Measurements from ENCODE around the gene CFAP90.

Gene CFAP90

DNA sequence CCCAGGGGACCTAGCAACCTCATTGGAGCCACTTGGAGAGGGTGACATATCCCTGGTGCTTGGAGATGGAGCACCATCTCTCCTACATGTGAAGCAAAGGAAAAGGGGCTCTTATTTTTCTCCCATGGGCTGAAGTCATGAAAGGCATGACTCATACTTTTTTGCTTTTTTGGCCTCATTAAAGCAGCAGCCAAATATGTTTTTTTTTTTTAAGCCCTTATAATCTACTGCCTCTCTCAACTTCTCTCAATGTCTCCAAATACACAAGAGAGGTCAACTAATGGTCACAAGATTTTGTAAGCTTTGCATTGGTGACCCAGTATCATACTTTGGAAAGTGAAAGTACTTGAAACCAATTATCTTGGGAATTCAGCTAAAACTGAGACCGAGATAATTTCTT lies 1.6 kb upstream of the CFAP90 start:
- Mint-ChIP-seq H3K4me3 (no peak overlapping the region), H3K27me3 (ENCODE audit: low read depth) (peaks cover 35% of the 10 kb centered on the region), H3K27ac (no peak overlapping the region), H3K9me3 (peaks cover 8% of the 10 kb centered on the region), H3K36me3 (ENCODE audit: low read depth) (no peaks in the 10 kb centered on the region), H3K4me1 (ENCODE audit: low read depth) (peaks cover 20% of the 10 kb centered on the region)

DNA sequence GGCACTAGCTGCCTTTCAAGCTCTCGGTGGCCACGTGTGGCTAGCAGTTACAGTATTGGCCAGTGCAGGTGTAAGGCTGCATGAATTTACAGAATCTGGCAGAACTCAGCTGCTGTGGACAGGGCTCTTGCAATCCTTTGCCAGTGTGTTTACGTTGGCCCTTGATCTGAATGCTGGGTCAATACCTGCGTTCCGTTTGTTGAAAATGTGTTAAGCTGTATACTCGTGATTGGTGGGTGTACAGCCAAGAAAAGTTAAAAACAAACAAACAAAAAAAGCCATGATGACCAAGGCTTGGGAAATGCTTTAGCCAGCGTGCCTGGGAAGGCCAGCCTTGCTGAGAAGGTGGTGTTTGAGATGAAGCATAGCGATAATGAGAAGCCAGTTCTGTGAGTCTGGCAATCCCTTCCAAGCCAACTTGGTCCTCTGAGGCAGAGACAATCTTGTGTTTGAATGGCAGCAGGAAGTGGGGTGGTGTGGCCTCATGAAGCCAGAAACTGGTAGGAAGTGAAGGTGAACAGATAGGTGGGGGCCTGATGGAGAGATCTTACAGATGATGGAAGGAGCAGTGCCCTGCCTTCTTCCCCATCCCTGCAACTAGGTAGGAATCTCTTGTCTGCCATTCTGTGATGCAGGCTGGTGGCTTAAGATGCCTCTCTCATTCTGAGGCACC lies 820 bp upstream of the CFAP90 start:
- Mint-ChIP-seq H3K27me3 (ENCODE audit: low read depth) (peaks cover 42% of the 10 kb centered on the region), H3K27ac (no peak overlapping the region)

DNA sequence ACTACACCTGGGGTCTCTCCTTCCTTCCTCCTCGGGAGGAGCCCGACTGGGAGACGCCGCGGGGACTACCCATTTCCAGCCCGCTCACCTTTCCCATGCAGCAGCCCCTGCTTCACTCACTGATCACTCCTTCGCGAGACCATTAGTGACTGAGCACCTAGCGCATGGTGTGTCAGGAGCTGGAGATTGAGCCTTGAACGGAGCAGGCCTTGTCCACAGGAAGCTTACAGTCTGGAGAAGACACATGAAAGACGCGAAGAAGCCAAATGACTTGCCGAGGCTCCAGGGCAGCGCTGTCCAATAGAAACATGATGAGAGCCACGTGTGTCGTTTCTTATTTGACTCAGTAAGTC lies 283 bp upstream of the CFAP90 start:
- peak overlapping the region; percentile 79 for H3K4me3 Mint-ChIP-seq
- peaks cover 14% of the 10 kb centered on the region for H3K4me1 Mint-ChIP-seq (ENCODE audit: low read depth)
- H3K9me3 Mint-ChIP-seq = peaks cover 8% of the 10 kb centered on the region
- no peak overlapping the region for H3K27ac Mint-ChIP-seq
- H3K36me3 Mint-ChIP-seq (ENCODE audit: low read depth) = no peaks in the 10 kb centered on the region
- H3K27me3 Mint-ChIP-seq (ENCODE audit: low read depth) = peaks cover 47% of the 10 kb centered on the region

More for the DNA sequence above, 820 bp upstream of the CFAP90 start:
- no peaks in the 10 kb centered on the region for H3K36me3 Mint-ChIP-seq (ENCODE audit: low read depth)
- peaks cover 15% of the 10 kb centered on the region for H3K4me1 Mint-ChIP-seq (ENCODE audit: low read depth)
- H3K4me3 Mint-ChIP-seq = peak overlapping the region; percentile 19
- H3K9me3 Mint-ChIP-seq = peaks cover 8% of the 10 kb centered on the region

DNA sequence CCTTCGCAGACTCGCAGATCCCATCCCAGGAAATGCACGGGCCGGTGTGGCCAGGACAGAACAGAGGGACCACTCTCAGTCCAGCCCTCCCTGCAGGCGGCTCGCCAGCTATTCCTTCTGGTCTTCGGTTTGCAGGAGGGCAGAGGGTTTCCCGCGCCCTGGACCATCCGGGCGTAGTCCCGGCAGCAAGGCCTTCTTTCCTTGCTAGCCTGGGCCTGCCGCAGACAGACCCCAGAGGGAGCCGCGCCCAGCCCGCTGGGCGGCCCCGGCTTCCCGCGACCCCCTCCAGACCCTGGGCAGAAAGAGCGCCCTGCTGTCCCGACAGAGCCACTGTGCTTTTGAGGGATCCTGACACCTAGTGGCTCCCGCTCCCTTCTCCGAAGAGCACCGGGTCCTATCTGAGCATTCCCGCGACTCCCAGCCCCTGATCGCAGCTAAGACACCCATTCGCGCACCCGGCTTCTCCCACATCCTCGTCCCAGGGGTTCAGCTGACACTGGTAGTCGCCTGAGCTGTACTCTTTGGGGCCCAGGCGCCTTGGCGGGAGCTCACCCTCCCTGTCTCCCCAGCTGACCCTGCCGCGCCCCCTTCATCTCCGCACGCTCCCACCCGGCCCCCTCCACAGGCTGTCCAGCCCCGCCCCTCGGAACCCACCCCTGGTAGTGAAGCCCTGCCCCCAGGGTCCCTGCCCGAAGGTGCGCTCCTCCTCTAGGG lies 1.1 kb downstream of the CFAP90 start:
- peak overlapping the region; percentile 74 for H3K4me3 Mint-ChIP-seq
- H3K9me3 Mint-ChIP-seq = peaks cover 8% of the 10 kb centered on the region
- H3K36me3 Mint-ChIP-seq (ENCODE audit: low read depth) = no peaks in the 10 kb centered on the region
- H3K27me3 Mint-ChIP-seq (ENCODE audit: low read depth) = peaks cover 51% of the 10 kb centered on the region
- peaks cover 14% of the 10 kb centered on the region for H3K4me1 Mint-ChIP-seq (ENCODE audit: low read depth)
- H3K27ac Mint-ChIP-seq = no peak overlapping the region

DNA sequence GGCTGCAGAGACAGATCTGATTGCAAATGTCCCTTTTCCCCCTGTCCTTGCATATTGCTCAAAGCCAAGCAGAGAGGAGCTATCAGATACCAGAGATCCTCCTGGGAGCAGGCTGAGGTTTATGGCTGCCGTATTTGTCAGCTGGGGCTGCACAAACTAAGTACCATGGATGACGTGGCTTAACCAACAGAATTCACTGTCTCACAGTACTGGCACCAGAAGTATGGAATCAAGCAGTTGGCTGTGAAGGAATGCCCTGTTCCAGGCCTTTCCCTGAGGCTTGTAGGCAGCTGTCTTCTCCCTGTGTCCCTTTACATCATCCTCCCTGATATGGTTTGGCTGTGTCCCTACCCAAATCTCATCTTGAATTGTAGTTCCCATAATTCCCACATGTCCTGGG lies 2.6 kb downstream of the CFAP90 start:
- Mint-ChIP-seq H3K27me3 (ENCODE audit: low read depth) (peaks cover 59% of the 10 kb centered on the region), H3K36me3 (ENCODE audit: low read depth) (no peaks in the 10 kb centered on the region), H3K27ac (no peak overlapping the region), H3K4me1 (ENCODE audit: low read depth) (peaks cover 14% of the 10 kb centered on the region), H3K4me3 (no peak overlapping the region), H3K9me3 (peaks cover 8% of the 10 kb centered on the region)

DNA sequence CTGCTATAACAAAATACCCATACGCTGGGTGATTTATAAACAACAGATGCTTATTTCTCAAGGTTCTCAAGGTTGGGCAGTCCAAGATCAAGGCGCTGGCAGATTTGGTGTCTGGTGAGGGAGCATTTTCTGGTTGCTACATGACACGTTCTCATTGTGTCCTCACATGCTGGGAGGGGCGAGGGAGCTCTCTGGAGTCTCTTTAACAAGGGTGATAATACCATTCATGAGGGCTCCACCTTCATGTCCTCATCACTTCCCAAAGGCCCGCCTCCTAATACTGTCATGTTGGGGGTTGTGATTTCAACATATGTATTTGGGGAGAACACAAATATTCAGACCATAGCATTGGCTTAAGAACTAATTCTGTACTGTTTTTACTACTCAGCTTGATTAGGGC lies 4.6 kb downstream of the CFAP90 start:
- no peaks in the 10 kb centered on the region for H3K36me3 Mint-ChIP-seq (ENCODE audit: low read depth)
- H3K4me1 Mint-ChIP-seq (ENCODE audit: low read depth) = peaks cover 4% of the 10 kb centered on the region
- H3K27me3 Mint-ChIP-seq (ENCODE audit: low read depth) = peaks cover 54% of the 10 kb centered on the region
- H3K27ac Mint-ChIP-seq = no peak overlapping the region
- no peak overlapping the region for H3K4me3 Mint-ChIP-seq
- H3K9me3 Mint-ChIP-seq = no peaks in the 10 kb centered on the region

DNA sequence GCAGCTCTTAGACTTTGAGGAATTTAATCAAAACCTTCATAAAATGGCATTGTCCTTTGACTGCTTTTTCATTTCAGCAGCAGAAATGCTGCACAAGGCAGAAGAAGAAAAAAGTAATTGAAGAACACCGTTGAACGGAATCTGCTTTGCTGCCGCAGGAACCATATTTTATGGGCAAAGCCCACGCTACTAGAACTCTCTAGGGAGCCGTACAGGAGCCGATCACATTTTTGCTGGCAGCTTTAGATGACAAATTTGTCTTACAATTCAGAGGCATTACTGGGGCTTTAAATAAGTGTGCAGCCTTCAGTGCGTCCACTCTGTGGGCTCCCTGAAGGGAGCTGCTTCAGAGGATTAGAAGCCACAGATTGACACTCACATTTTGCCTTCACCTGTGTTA lies 5.4 kb downstream of the CFAP90 start:
- H3K9me3 Mint-ChIP-seq = no peaks in the 10 kb centered on the region
- H3K27me3 Mint-ChIP-seq (ENCODE audit: low read depth) = peaks cover 50% of the 10 kb centered on the region

DNA sequence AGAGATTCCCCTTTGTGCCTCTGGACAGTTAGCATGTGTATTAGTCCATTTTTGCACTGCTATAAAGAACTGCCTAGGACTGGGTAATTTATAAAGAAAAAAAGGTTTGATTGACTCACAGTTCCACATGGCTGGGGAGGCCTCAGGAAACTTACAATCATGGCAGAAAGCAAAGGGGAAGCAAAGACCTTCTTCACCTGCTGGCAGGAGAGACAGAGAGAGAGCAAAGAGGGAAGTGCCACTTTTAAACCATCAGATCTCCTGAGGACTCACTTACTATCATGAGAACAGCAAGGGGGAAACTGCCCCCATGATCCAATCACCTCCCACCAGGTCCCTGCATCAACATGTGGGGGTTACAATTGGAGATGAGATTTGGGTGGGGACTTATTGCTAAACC lies 6.0 kb downstream of the CFAP90 start:
- no peak overlapping the region for H3K4me3 Mint-ChIP-seq
- no peaks in the 10 kb centered on the region for H3K9me3 Mint-ChIP-seq
- H3K36me3 Mint-ChIP-seq (ENCODE audit: low read depth) = no peaks in the 10 kb centered on the region
- H3K4me1 Mint-ChIP-seq (ENCODE audit: low read depth) = peaks cover 2% of the 10 kb centered on the region
- H3K27me3 Mint-ChIP-seq (ENCODE audit: low read depth) = peaks cover 47% of the 10 kb centered on the region
- H3K27ac Mint-ChIP-seq = no peak overlapping the region

More for the DNA sequence above, 5.4 kb downstream of the CFAP90 start:
- Mint-ChIP-seq H3K27ac (no peak overlapping the region), H3K36me3 (ENCODE audit: low read depth) (no peaks in the 10 kb centered on the region), H3K4me3 (no peak overlapping the region), H3K4me1 (ENCODE audit: low read depth) (peaks cover 2% of the 10 kb centered on the region)

DNA sequence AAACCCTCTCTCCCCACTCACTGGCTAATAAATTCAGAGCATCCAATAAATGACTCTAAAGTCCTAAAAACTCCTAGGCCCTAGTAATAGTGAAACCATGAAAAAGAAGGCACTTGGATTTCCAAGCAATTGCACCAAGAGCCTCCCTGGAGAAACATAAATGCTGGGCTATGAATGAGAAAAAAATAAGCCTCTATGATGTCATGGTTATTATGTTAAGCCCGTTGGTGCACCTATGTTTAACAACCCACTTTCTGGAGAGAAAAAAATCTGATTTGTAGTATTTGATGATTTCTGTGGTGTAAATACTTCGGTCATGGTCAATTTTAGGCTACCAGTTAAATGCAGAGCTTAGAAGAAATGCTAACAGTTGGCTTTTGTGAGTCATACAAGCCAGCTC lies 8.4 kb downstream of the CFAP90 start:
- Mint-ChIP-seq H3K27me3 (ENCODE audit: low read depth) (peaks cover 29% of the 10 kb centered on the region), H3K4me3 (no peak overlapping the region), H3K36me3 (ENCODE audit: low read depth) (no peaks in the 10 kb centered on the region), H3K9me3 (no peaks in the 10 kb centered on the region), H3K4me1 (ENCODE audit: low read depth) (no peaks in the 10 kb centered on the region), H3K27ac (no peak overlapping the region)

DNA sequence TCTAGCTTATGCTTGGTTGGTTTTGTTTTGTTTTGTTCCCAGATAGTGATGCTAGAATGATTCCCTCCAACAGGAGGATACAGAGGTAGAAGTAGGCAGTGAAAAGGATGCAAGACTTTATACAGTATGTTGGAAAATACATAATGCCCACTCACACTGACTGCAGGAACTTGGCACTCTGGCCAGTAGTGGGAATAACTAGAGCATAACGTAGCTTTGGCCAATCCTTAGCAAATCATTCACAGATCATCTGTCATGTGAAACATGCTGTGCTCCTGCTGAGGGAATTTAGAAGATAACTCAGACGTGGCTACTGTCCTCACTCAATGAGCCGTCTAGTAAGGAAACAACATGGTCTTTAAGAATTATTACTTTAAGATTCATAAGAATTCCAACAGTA lies 13.5 kb downstream of the CFAP90 start:
- H3K9me3 Mint-ChIP-seq = no peaks in the 10 kb centered on the region
- H3K27ac Mint-ChIP-seq = no peak overlapping the region
- no peaks in the 10 kb centered on the region for H3K36me3 Mint-ChIP-seq (ENCODE audit: low read depth)
- H3K4me3 Mint-ChIP-seq = no peak overlapping the region
- peaks cover 5% of the 10 kb centered on the region for H3K27me3 Mint-ChIP-seq (ENCODE audit: low read depth)
- H3K4me1 Mint-ChIP-seq (ENCODE audit: low read depth) = no peaks in the 10 kb centered on the region

DNA sequence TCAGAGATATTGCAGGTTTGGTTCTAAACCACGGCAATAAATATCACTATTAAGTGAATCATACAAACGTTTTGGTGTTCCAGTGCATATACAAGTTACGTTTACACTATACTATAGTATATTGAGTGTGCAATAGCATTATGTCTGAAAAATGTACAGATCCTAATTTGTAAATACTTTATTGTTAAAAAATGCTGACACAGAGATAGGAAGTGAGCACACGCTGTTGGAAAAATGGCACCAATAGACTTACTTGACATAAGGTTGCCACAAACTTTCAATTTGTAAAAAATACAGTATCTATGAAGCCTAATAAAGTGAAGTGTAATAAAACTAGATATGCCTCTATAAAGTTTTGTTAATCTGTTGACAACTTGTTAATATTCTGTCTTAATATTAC lies 16.0 kb downstream of the CFAP90 start:
- no peaks in the 10 kb centered on the region for H3K9me3 Mint-ChIP-seq

DNA sequence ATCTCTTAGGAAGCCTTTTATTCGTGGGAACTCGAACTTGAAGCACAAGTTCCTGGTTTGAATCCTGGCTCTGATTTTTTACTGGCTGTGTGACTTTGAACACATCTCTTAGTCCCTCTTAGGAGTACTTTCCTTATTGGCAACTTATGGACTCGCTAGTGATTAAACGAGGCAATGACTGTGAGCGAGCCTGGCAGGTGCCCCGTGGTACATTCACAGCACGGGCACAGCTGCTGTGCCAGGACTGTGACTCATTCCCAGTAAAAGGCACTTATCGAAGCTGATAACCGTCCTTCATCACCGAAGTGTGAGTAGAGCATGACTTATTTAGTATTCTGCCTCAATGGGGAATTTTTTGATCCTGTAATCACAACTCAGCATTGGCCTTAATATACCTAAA lies 22.7 kb downstream of the CFAP90 start:
- Mint-ChIP-seq H3K9me3 (no peaks in the 10 kb centered on the region), H3K27me3 (ENCODE audit: low read depth) (no peaks in the 10 kb centered on the region), H3K4me1 (ENCODE audit: low read depth) (no peaks in the 10 kb centered on the region), H3K4me3 (no peak overlapping the region), H3K36me3 (ENCODE audit: low read depth) (no peaks in the 10 kb centered on the region), H3K27ac (no peak overlapping the region)

More for the DNA sequence above, 16.0 kb downstream of the CFAP90 start:
- no peak overlapping the region for H3K4me3 Mint-ChIP-seq
- no peaks in the 10 kb centered on the region for H3K4me1 Mint-ChIP-seq (ENCODE audit: low read depth)
- no peak overlapping the region for H3K27ac Mint-ChIP-seq
- H3K27me3 Mint-ChIP-seq (ENCODE audit: low read depth) = peaks cover 5% of the 10 kb centered on the region
- H3K36me3 Mint-ChIP-seq (ENCODE audit: low read depth) = no peaks in the 10 kb centered on the region

DNA sequence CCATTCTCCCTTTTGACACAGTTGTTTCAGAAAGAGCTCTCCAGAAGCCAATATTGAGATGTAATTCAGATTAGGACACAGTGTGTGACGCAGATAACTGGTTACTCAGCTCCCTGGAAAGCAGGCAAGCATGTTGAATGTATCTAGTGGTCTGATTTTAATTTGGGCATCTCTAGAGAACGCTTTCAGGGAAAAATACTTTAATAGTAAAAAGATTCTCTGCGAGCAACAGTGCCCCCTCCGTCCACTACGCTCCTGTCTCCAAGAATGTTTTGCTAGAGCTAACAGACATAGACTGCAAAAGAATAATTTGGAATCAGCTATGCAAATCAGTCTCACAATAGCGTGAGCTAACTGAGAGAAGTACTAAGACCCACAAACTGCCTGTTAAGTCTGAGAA lies 23.3 kb downstream of the CFAP90 start:
- Mint-ChIP-seq H3K27ac (no peak overlapping the region), H3K27me3 (ENCODE audit: low read depth) (no peaks in the 10 kb centered on the region), H3K36me3 (ENCODE audit: low read depth) (no peaks in the 10 kb centered on the region), H3K4me1 (ENCODE audit: low read depth) (no peaks in the 10 kb centered on the region), H3K9me3 (no peaks in the 10 kb centered on the region), H3K4me3 (no peak overlapping the region)

DNA sequence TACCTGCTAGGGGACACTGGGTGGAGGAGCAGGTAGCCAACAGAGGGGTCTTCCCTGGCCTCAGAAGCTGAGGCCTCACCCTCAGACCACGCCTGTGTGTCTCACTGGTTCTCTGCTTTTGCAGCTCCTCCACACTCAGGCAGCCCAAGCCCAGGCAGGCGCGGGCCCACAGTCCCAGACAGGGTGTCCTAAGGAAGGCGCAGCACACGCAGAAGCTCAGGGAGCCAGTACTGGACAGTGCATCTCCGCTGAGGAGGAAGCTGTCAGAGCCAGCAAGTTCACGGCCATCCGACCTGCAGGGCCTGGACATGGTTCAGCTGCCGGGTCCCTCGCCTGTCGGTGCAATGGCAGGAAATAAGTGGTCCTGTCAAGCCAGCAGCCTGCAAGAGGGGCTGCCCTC lies 25.3 kb downstream of the CFAP90 start:
- no peaks in the 10 kb centered on the region for H3K4me1 Mint-ChIP-seq (ENCODE audit: low read depth)
- no peaks in the 10 kb centered on the region for H3K9me3 Mint-ChIP-seq
- H3K36me3 Mint-ChIP-seq (ENCODE audit: low read depth) = no peaks in the 10 kb centered on the region
- no peak overlapping the region for H3K27ac Mint-ChIP-seq
- peaks cover 4% of the 10 kb centered on the region for H3K27me3 Mint-ChIP-seq (ENCODE audit: low read depth)
- no peak overlapping the region for H3K4me3 Mint-ChIP-seq

DNA sequence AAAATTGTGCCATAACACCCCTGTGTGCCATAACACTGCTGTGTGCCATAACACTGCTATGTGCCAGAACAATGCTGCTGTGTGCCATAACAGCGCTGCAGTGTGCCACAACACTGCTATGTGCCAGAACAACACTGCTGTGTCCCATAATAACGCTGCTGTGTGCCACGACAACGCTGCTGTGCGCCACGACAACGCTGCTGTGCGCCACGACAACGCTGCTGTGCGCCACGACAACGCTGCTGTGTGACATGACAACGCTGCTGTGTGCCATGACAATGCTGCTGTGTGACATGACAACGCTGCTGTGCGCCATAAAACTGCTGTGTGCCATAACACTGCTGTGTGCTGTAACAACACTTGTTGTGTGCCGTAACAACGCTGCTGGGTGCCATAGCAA lies 25.9 kb downstream of the CFAP90 start:
- no peaks in the 10 kb centered on the region for H3K4me1 Mint-ChIP-seq (ENCODE audit: low read depth)

More for the DNA sequence above, 25.9 kb downstream of the CFAP90 start:
- peaks cover 4% of the 10 kb centered on the region for H3K27me3 Mint-ChIP-seq (ENCODE audit: low read depth)
- no peaks in the 10 kb centered on the region for H3K36me3 Mint-ChIP-seq (ENCODE audit: low read depth)
- H3K4me3 Mint-ChIP-seq = no peak overlapping the region
- no peak overlapping the region for H3K27ac Mint-ChIP-seq
- H3K9me3 Mint-ChIP-seq = no peaks in the 10 kb centered on the region
